IMR-90 (cell line): ENCODE results near the gene ADGRL3.

Experiments
- BHLHE40 ChIP-seq: fragments of 150-350 bp; IDR thresholded peaks from 2 replicates; pipeline ENCODE4 v1.6.1; 2016; ENCODE audit warnings: mild to moderate bottlenecking, low read depth, low read length
- CEBPB ChIP-seq: IDR thresholded peaks from 2 replicates; pipeline ENCODE4 v1.6.1; 2012; ENCODE audit warnings: low read depth, low read length, improper control_type of control experiment
- CHD1 ChIP-seq: IDR thresholded peaks from 2 replicates; pipeline ENCODE4 v1.6.1; 2012; ENCODE audit warnings: low read depth, low read length, improper control_type of control experiment
- CTCF ChIP-seq: conservative IDR thresholded peaks from 2 replicates; pipeline ENCODE4 v1.5.1; 2012; ENCODE audit warnings: mild to moderate bottlenecking, low read depth, low read length, improper control_type of control experiment
- FOS ChIP-seq: fragments of 150-350 bp; IDR thresholded peaks from 2 replicates; pipeline ENCODE4 v1.6.1; 2016; ENCODE audit warnings: low read depth, low read length
- MAFK ChIP-seq: IDR thresholded peaks from 2 replicates; pipeline ENCODE4 v1.6.1; 2012; ENCODE audit warnings: low read depth, low read length, improper control_type of control experiment
- MAZ ChIP-seq: IDR thresholded peaks from 2 replicates; pipeline ENCODE4 v1.6.1; 2012; ENCODE audit warnings: low read depth, mild to moderate bottlenecking, low read length, improper control_type of control experiment, moderate library complexity, borderline replicate concordance
- MXI1 ChIP-seq: IDR thresholded peaks from 2 replicates; pipeline ENCODE4 v1.6.1; 2012; ENCODE audit warnings: low read depth, mild to moderate bottlenecking, low read length, moderate library complexity, borderline replicate concordance
- POLR2A ChIP-seq: IDR thresholded peaks from 2 replicates; pipeline ENCODE4 v1.6.1; 2012; ENCODE audit warnings: mild to moderate bottlenecking, low read depth, low read length
- RAD21 ChIP-seq: IDR thresholded peaks from 2 replicates; pipeline ENCODE4 v1.6.1; 2012; ENCODE audit warnings: low read length, improper control_type of control experiment
- RCOR1 ChIP-seq: IDR thresholded peaks from 2 replicates; pipeline ENCODE4 v1.6.1; 2012; ENCODE audit warnings: mild to moderate bottlenecking, low read length, improper control_type of control experiment; ENCODE audit not compliant: insufficient replicate concordance
- SMC3 ChIP-seq: fragments of 150-350 bp; IDR thresholded peaks from 2 replicates; pipeline ENCODE4 v1.6.1; 2016; ENCODE audit warnings: low read depth, mild to moderate bottlenecking, antibody characterized with exemption, low read length, moderate library complexity
- TF ChIP-seq, protein P1 (sequence below): fragments of 150-350 bp; IDR thresholded peaks from 2 replicates; pipeline ENCODE4 v1.6.1; 2016; ENCODE audit warnings: low read depth, mild to moderate bottlenecking, low read length, moderate library complexity, borderline replicate concordance
- TF ChIP-seq, protein P2 (sequence below): fragments of 150-350 bp; IDR thresholded peaks from 2 replicates; pipeline ENCODE4 v1.6.1; 2017; ENCODE audit warnings: mild to moderate bottlenecking, antibody characterized with exemption, low read length, low read depth

GRCh38 chr4:61918987-61919386 is 718.9 kb downstream of the ADGRL3 start:
- TF ChIP-seq POLR2A = no peak
- TF ChIP-seq CTCF = no peak
- TF ChIP-seq SMC3 = no peak
- TF ChIP-seq FOS = no peak
- TF ChIP-seq BHLHE40 = no peak
- no peak for TF ChIP-seq CEBPB
- no peak for TF ChIP-seq MAZ
- TF ChIP-seq RCOR1 = no peak
- no peak for TF ChIP-seq CHD1
- no peak for TF ChIP-seq RAD21
- TF ChIP-seq, protein P1, sequence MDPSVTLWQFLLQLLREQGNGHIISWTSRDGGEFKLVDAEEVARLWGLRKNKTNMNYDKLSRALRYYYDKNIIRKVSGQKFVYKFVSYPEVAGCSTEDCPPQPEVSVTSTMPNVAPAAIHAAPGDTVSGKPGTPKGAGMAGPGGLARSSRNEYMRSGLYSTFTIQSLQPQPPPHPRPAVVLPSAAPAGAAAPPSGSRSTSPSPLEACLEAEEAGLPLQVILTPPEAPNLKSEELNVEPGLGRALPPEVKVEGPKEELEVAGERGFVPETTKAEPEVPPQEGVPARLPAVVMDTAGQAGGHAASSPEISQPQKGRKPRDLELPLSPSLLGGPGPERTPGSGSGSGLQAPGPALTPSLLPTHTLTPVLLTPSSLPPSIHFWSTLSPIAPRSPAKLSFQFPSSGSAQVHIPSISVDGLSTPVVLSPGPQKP = no peak
- TF ChIP-seq, protein P2, sequence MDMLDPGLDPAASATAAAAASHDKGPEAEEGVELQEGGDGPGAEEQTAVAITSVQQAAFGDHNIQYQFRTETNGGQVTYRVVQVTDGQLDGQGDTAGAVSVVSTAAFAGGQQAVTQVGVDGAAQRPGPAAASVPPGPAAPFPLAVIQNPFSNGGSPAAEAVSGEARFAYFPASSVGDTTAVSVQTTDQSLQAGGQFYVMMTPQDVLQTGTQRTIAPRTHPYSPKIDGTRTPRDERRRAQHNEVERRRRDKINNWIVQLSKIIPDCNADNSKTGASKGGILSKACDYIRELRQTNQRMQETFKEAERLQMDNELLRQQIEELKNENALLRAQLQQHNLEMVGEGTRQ = no peak
- no peak for TF ChIP-seq MXI1
- no peak for TF ChIP-seq MAFK
